ENCODE data around the gene MAX. TPM values are rescaled to one million over a fixed set of nuclear protein-coding genes. Genes with fewer than 3 reads are reported as not detected.
"Not testable (repeated sequence)": the region's sequence is repeated elsewhere in the genome, so short reads cannot be mapped to it uniquely, and the experiment has no call there.

Gene MAX
- polyA plus RNA-seq, 1 experiment, result 57.3 TPM

GRCh38 chr14:65035049-65035448 is 67.3 kb downstream of the MAX start:
- Histone ChIP-seq H3K4me3 (ENCODE audit: low read depth, low read length) (no peak overlapping the region), H3K36me3 (ENCODE audit: control insufficient read depth, insufficient read depth, low read length) (peaks cover 3% of the 10 kb centered on the region), H3K27me3 (ENCODE audit: control insufficient read depth, insufficient read depth, low read length) (no peaks in the 10 kb centered on the region)
- ChIA-PET POLR2A (no interaction called here), CTCF (interaction anchor here (0.9 to 1.2 kb wide), 3 partner anchors 10 to 12 kb away, joined by 3 to 4 read pairs (median 3); no protein-coding TSS in a partner anchor)
- no peak for TF ChIP-seq CTCF (IDR thresholded peaks at IDR 0.05; ENCODE audit: insufficient read depth, low read depth, low read length)
- no peak for DNase-seq (ENCODE audit: low read depth)

DNA sequence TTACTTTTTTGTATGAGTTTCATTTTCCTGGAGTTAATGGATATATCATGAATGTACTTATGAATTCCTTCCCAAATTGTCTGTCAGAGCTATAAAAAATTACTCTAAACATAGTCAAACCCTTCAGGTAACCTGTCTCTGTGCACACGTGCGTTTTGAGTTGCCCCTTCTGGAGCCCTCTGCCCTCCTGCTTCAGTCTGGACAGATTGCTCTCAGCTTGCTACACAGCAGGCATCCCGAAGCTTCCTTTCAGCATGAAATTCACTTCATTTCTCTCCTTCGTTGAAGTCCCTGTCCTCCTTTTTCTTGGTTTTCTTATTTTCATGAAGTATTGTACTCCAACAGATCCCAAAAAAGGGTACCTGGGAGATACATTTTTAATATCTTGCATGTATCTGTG is 68.3 kb downstream of the MAX start:
- H3K36me3 ChIP-seq (ENCODE audit: control insufficient read depth, insufficient read depth, low read length), result peaks cover 3% of the 10 kb centered on the region
- no peaks in the 10 kb centered on the region for H3K27me3 ChIP-seq (ENCODE audit: control insufficient read depth, insufficient read depth, low read length)
- TF ChIP-seq CTCF (IDR thresholded peaks at IDR 0.05; ENCODE audit: insufficient read depth, low read depth, low read length), result no peak
- POLR2A ChIA-PET, result no interaction called here
- CTCF ChIA-PET, result interaction anchor here (1.2 to 1.6 kb wide), 2 partner anchors 9 to 14 kb away, joined by 4 to 8 read pairs; no protein-coding TSS in a partner anchor
- no peak for DNase-seq (ENCODE audit: low read depth)
- H3K4me3 ChIP-seq (ENCODE audit: low read depth, low read length), result no peak overlapping the region

GRCh38 chr14:65033181-65033580 is 69.1 kb downstream of the MAX start:
- no peak for TF ChIP-seq CTCF (IDR thresholded peaks at IDR 0.05; ENCODE audit: insufficient read depth, low read depth, low read length)
- no peak for DNase-seq (ENCODE audit: low read depth)
- Histone ChIP-seq H3K27me3 (ENCODE audit: control insufficient read depth, insufficient read depth, low read length) (no peaks in the 10 kb centered on the region), H3K36me3 (ENCODE audit: control insufficient read depth, insufficient read depth, low read length) (peaks cover 3% of the 10 kb centered on the region), H3K4me3 (ENCODE audit: low read depth, low read length) (no peak overlapping the region)
- ChIA-PET POLR2A (no interaction called here), CTCF (interaction anchor here (1.6 kb wide), 1 partner anchor 13 kb away, joined by 8 read pairs; no protein-coding TSS in a partner anchor)

DNA sequence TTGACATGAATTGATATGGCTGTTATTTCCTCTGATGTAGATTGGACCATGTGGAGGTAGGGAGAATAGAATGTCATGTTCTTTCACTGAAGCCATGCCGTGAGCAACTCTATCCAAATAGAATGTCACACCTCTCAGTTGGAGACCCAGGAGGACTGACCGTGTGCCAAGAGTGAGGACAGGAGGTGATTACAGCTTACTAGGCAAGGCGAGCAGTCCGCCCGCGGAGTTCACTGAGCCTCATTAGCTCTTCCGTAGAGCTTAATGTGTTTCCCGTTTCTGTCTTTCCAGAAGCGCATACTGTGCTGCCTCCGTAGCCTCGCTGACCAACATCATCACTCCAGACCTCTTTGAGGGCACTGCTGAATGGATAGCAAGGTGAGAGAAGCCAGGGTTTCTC is 70.0 kb downstream of the MAX start:
- TF ChIP-seq CTCF (IDR thresholded peaks at IDR 0.05; ENCODE audit: insufficient read depth, low read depth, low read length), result no peak
- ChIA-PET CTCF (no interaction called here), POLR2A (no interaction called here)
- Histone ChIP-seq H3K27me3 (ENCODE audit: control insufficient read depth, insufficient read depth, low read length) (no peaks in the 10 kb centered on the region), H3K36me3 (ENCODE audit: control insufficient read depth, insufficient read depth, low read length) (peaks cover 7% of the 10 kb centered on the region), H3K4me3 (ENCODE audit: low read depth, low read length) (no peak overlapping the region)
- no peak for DNase-seq (ENCODE audit: low read depth)

DNA sequence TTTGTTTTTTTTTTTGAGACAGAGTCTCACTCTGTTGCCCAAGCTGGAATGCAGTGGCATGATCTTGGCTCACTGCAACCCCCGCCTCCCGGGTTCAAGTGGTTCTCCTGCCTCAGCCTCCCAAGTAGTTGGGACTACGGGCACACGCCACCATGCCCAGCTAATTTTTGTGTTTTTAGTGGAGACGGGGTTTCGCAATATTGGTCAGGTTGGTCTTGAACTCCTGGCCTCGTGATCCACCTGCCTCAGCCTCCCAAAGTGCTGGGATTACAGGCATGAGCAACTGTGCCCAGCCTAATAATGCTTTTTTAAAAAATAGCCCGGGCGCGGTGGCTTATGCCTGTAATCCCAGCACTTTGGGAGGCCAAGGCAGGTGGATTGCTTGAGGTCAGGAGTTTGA is 71.0 kb downstream of the MAX start:
- DNase-seq (ENCODE audit: low read depth); POLR2A ChIA-PET; H3K27me3 ChIP-seq (ENCODE audit: control insufficient read depth, insufficient read depth, low read length); H3K4me3 ChIP-seq (ENCODE audit: low read depth, low read length); H3K36me3 ChIP-seq (ENCODE audit: control insufficient read depth, insufficient read depth, low read length): not testable (repeated sequence)
- CTCF ChIA-PET, result interaction anchor here (1.4 kb wide), 1 partner anchor 11 kb away, joined by 6 read pairs; no protein-coding TSS in a partner anchor

DNA sequence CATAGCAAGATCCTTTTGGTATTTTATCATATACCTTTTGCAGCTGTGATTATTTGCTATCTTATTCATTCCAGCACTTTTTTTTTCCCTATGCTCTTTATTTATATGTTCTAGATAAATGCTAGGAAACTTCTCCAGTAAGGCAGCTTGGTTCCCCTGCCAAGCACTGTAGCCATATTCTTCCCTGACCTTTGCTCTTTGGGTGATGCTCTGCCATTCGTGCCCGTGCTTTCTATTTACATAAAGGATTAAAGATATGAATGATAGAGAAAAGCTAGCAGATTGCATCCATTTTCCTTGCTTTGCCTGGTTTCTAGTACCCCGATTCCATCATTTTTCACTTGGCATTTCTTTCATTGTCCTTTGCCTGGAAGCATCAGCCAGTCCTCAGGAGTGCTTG is 73.4 kb downstream of the MAX start:
- no peak overlapping the region for H3K4me3 ChIP-seq (ENCODE audit: low read depth, low read length)
- ChIA-PET POLR2A (no interaction called here), CTCF (no interaction called here)
- H3K36me3 ChIP-seq (ENCODE audit: control insufficient read depth, insufficient read depth, low read length), result peaks cover 7% of the 10 kb centered on the region
- H3K27me3 ChIP-seq (ENCODE audit: control insufficient read depth, insufficient read depth, low read length), result no peaks in the 10 kb centered on the region
- DNase-seq (ENCODE audit: low read depth), result no peak
- no peak for TF ChIP-seq CTCF (IDR thresholded peaks at IDR 0.05; ENCODE audit: insufficient read depth, low read depth, low read length)

All from BJ (cell line).